Skeletal muscle satellite cell (primary cell): ENCODE data around the gene SEMA6A. TPM values are rescaled to one million over a fixed set of nuclear protein-coding genes. Genes with fewer than 3 reads are reported as not detected.

ENCODE experiments used
- H3K27me3 ChIP-seq: 2 replicates; pipeline ENCODE4 v1.7.0; 2013; ENCODE audit warnings: low read length; ENCODE audit not compliant: control insufficient read depth, insufficient read depth
- H3K36me3 ChIP-seq: 2 replicates; pipeline ENCODE4 v1.7.0; 2013; ENCODE audit warnings: mild to moderate bottlenecking, control low read depth, low read length; ENCODE audit not compliant: insufficient read depth
- H3K4me1 ChIP-seq: 2 replicates; pipeline ENCODE4 v1.7.0; 2013; ENCODE audit warnings: low read length; ENCODE audit not compliant: control insufficient read depth, insufficient read depth
- H3K4me2 ChIP-seq: 2 replicates; pipeline ENCODE4 v1.7.0; 2013; ENCODE audit warnings: mild to moderate bottlenecking, low read length
- H3K4me3 ChIP-seq: 2 replicates; pipeline ENCODE4 v1.7.0; 2013; ENCODE audit warnings: low read length
- H3K9ac ChIP-seq: 2 replicates; pipeline ENCODE4 v1.7.0; 2013; ENCODE audit warnings: mild to moderate bottlenecking, low read depth, low read length, moderate library complexity
- H3K9me3 ChIP-seq: replicated peaks from 2 replicates; pipeline ENCODE4 v1.7.0; 2013; ENCODE audit warnings: mild to moderate bottlenecking, control low read depth, low read length
- total RNA-seq: library from RNA; depleted of rRNA; stranded (reverse); fragments of >200 nt; gene quantifications from 2 replicates; pipeline ENCODE4 v1.2.3, GENCODE V29; 2012; rRNA removed

SEMA6A gene, protein sequence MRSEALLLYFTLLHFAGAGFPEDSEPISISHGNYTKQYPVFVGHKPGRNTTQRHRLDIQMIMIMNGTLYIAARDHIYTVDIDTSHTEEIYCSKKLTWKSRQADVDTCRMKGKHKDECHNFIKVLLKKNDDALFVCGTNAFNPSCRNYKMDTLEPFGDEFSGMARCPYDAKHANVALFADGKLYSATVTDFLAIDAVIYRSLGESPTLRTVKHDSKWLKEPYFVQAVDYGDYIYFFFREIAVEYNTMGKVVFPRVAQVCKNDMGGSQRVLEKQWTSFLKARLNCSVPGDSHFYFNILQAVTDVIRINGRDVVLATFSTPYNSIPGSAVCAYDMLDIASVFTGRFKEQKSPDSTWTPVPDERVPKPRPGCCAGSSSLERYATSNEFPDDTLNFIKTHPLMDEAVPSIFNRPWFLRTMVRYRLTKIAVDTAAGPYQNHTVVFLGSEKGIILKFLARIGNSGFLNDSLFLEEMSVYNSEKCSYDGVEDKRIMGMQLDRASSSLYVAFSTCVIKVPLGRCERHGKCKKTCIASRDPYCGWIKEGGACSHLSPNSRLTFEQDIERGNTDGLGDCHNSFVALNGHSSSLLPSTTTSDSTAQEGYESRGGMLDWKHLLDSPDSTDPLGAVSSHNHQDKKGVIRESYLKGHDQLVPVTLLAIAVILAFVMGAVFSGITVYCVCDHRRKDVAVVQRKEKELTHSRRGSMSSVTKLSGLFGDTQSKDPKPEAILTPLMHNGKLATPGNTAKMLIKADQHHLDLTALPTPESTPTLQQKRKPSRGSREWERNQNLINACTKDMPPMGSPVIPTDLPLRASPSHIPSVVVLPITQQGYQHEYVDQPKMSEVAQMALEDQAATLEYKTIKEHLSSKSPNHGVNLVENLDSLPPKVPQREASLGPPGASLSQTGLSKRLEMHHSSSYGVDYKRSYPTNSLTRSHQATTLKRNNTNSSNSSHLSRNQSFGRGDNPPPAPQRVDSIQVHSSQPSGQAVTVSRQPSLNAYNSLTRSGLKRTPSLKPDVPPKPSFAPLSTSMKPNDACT
- total RNA-seq: 0.25 and 2.0 TPM in 2 replicates

DNA sequence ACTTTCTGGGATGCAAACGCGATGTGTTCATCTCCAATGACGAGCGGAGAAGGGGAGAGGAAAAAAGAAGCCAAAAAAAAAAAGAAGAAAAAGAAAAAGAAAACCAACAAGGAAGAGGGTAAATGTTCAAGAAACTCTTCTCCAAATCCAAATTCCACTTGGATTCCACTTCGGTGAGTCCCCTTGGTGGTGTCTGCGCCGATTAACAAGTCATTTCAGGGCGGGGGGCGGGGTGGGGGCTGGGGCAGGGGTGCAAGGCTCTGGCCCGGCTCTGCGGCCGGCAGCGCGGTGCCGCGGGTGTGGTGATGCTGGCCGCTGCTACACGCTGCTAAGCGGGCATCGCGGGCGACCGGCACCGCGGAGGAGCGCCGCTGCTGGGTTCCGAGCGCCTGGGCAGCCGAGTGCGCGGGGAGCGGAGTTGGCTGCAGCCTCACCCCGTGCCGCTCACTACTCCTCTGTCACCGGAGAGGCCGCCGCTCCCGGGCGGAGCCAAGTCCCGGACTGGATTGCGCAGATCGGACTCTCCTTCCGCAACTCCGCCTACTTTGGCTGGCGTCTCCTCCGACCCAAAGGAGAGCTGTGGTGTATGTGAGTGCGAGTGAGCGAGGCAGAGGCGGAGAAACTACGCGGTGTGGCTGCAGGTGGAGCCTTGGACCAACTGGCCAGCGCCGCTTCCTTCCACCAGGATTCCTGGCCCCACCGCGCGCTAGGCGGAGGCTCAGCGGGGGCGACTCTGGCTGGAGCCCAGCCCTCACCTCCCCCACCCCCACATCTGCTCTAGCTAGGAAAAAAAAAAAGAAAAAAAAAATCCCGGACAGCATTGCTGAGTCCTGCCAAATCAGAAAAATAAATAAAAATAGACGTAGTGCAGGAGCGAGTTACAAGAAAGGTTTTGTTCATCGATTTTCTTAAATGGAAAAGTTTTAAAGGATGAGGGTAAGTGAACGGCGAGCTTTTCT, at the start of gene SEMA6A:
Gene SEMA6A, minus strand, starts transcription at position 457 of the 959 bp plus-strand sequence. CDS start 69,879 bp downstream, outside the sequence.
- Histone ChIP-seq H3K36me3 (no peaks in the 10 kb centered on the region), H3K4me3 (peak within 1 kb of the TSS; percentile 81), H3K4me1 (peaks cover 27% of the 10 kb centered on the region), H3K9ac (peak within 1 kb of the TSS; percentile 48), H3K27me3 (peaks cover 72% of the 10 kb centered on the region), H3K9me3 (no peaks in the 10 kb centered on the region), H3K4me2 (peak within 1 kb of the TSS; percentile 98)

DNA sequence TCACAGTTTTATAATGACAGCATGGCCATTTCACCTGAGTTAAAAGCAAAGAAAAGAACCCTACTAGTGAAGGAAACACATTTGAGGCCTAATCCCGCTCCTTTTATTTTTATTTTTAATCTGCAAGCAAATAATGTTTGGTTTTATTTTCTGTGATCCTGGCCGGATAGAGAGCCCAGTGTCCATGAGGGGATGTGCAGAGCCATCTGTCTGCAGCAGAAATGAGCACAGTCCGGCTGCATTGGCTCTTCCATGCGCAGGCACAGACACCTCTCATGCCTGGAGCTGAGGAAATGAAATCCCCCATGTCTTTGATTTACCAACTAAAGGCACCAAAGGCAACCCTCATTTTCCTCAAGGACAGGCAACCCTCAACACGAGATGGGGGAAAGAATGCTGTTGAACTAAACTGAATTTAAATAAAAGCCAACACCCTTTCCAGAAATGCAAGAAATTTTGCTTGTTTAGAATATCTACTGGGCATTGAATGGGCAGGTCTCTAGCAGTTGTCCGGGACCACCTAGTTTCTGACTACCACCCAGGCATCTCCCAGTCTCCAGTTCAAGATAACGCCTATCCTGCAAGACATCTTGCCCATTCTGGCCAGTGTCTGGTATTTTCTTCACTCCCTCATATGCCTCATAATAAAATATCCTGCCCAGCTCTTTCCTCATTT, 47.9 kb upstream of the SEMA6A start:
- Histone ChIP-seq H3K27me3 (no peaks in the 10 kb centered on the region), H3K9me3 (no peaks in the 10 kb centered on the region), H3K4me1 (peaks cover 4% of the 10 kb centered on the region), H3K4me2 (no peak overlapping the region), H3K36me3 (no peaks in the 10 kb centered on the region), H3K9ac (no peak overlapping the region), H3K4me3 (no peak overlapping the region)

- Histone ChIP-seq H3K4me3 (no peak overlapping the region), H3K4me1 (peaks cover 4% of the 10 kb centered on the region), H3K9ac (no peak overlapping the region), H3K4me2 (no peak overlapping the region), H3K36me3 (no peaks in the 10 kb centered on the region), H3K9me3 (no peaks in the 10 kb centered on the region), H3K27me3 (no peaks in the 10 kb centered on the region)
Observed at GRCh38 chr5:116621599-116621998, 47.0 kb upstream of the SEMA6A start.

DNA sequence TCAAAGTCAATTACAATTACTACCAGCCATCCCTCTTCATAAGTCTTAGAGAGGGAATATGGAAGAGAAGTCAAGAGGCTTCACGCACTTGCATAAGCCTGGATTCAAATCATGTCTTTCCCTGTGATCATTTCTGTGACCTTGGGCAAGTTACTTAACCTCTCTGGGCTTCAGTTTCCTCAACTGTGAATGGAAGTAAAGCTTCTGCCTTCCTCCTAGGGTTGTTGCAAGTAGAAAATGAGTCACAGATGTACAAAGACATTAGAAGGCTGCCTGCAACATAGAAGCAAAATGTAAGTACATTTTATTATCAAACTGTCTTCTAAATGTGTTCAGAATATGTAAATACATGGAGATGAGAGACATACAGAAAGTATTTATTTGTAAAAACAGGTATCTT, 42.3 kb upstream of the SEMA6A start:
- Histone ChIP-seq H3K36me3 (no peaks in the 10 kb centered on the region), H3K9ac (no peak overlapping the region), H3K9me3 (no peaks in the 10 kb centered on the region), H3K4me2 (no peak overlapping the region), H3K4me1 (no peaks in the 10 kb centered on the region), H3K27me3 (no peaks in the 10 kb centered on the region), H3K4me3 (no peak overlapping the region)

GRCh38 chr5:116614603-116614920, 39.9 kb upstream of the SEMA6A start:
- H3K4me3 ChIP-seq: no peak overlapping the region
- H3K4me2 ChIP-seq: no peak overlapping the region
- no peaks in the 10 kb centered on the region for H3K9me3 ChIP-seq
- no peak overlapping the region for H3K9ac ChIP-seq
- no peaks in the 10 kb centered on the region for H3K36me3 ChIP-seq
- H3K27me3 ChIP-seq: no peaks in the 10 kb centered on the region
- no peaks in the 10 kb centered on the region for H3K4me1 ChIP-seq

DNA sequence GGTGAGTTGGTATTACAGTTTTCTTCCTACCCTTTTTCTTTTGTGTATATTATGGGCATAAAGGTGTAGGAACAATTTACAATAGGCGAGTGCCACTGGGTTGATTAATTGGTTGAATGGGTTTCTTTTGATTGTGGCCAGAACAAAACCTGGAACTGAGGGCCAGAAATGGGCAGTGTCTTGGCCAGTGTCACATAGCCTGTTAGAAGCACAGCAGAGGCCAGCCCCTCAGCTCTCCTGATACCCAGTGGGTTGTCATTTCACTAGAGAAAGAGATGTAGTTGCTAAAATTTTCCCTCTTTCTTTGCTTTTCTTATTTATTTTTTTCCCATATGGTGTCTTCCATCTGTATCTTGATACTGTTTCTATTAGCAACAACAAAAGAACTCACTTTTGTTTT, 38.8 kb upstream of the SEMA6A start:
- Histone ChIP-seq H3K36me3 (no peaks in the 10 kb centered on the region), H3K9me3 (no peaks in the 10 kb centered on the region), H3K27me3 (no peaks in the 10 kb centered on the region), H3K4me3 (no peak overlapping the region), H3K4me2 (no peak overlapping the region), H3K4me1 (no peaks in the 10 kb centered on the region), H3K9ac (no peak overlapping the region)

DNA sequence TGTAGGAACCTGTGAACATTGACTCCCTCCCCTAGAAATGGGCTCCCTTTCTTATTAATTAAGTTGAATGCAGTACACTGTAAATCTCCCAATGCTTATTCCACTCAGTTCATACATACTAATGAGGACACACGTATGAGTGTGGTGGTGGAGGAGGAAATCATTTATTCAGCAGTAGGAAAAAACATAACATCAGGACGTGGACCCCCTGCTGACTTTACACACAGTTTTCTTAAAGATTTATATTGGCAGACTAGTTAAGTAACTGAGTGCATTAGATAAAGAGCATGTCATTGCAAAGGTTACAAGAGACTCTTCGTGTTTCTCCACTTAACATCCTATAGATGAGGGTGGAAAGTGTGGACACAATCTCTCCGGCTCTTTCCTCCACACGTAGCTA, 37.8 kb upstream of the SEMA6A start:
- no peaks in the 10 kb centered on the region for H3K4me1 ChIP-seq

GRCh38 chr5:116605310-116606070, 30.9 kb upstream of the SEMA6A start:
- Histone ChIP-seq H3K9me3 (no peaks in the 10 kb centered on the region), H3K27me3 (no peaks in the 10 kb centered on the region), H3K9ac (no peak overlapping the region), H3K36me3 (no peaks in the 10 kb centered on the region), H3K4me1 (peaks cover 2% of the 10 kb centered on the region), H3K4me3 (no peak overlapping the region), H3K4me2 (no peak overlapping the region)

More for the DNA sequence above, 37.8 kb upstream of the SEMA6A start:
- H3K27me3 ChIP-seq: no peaks in the 10 kb centered on the region
- no peak overlapping the region for H3K9ac ChIP-seq
- no peaks in the 10 kb centered on the region for H3K9me3 ChIP-seq
- no peaks in the 10 kb centered on the region for H3K36me3 ChIP-seq
- no peak overlapping the region for H3K4me3 ChIP-seq
- H3K4me2 ChIP-seq: no peak overlapping the region

- Histone ChIP-seq H3K36me3 (no peaks in the 10 kb centered on the region), H3K27me3 (no peaks in the 10 kb centered on the region), H3K9me3 (no peaks in the 10 kb centered on the region), H3K4me3 (no peak overlapping the region), H3K4me2 (no peak overlapping the region), H3K4me1 (peaks cover 4% of the 10 kb centered on the region), H3K9ac (no peak overlapping the region)
Observed at GRCh38 chr5:116604805-116605204, 30.2 kb upstream of the SEMA6A start.

GRCh38 chr5:116600876-116601275, 26.3 kb upstream of the SEMA6A start:
- no peaks in the 10 kb centered on the region for H3K9me3 ChIP-seq
- no peak overlapping the region for H3K9ac ChIP-seq
- no peak overlapping the region for H3K4me3 ChIP-seq
- H3K36me3 ChIP-seq: no peaks in the 10 kb centered on the region
- H3K27me3 ChIP-seq: no peaks in the 10 kb centered on the region
- H3K4me2 ChIP-seq: no peak overlapping the region
- peaks cover 4% of the 10 kb centered on the region for H3K4me1 ChIP-seq
